K562 (cell line): Measurements from ENCODE around the gene CELA1. TPM values are rescaled to one million over a fixed set of nuclear protein-coding genes. Genes with fewer than 3 reads are reported as not detected.

Experiments
- CHD4 ChIP-seq: fragments of 200-600 bp; sonication (generic); IDR thresholded peaks from 3 replicates; pipeline ENCODE4 v1.6.1; 2012; ENCODE audit warnings: low read depth, mild to moderate bottlenecking, mixed read lengths, low read length, inconsistent platforms; ENCODE audit not compliant: insufficient read depth, insufficient replicate concordance, poor library complexity, severe bottlenecking
- E2F8 ChIP-seq: fragments of 450-650 bp; IDR thresholded peaks from 2 replicates; pipeline ENCODE4 v1.7.1; 2018; ENCODE audit warnings: mild to moderate bottlenecking, low read depth; ENCODE audit not compliant: partially characterized antibody
- ELK3 ChIP-seq: fragments of 450-650 bp; formaldehyde crosslinking; IDR thresholded peaks from 2 replicates; pipeline ENCODE4 v1.4.0; 2020; ENCODE audit warnings: mild to moderate bottlenecking
- ETV6 ChIP-seq, 3 experiments: fragments of 150-350 bp in 1 of 3; sonication (generic) in 1 of 3; formaldehyde crosslinking in 1 of 3; IDR thresholded peaks; 2 replicates each; pipeline versions ENCODE4 v1.6.1 to v1.8.0; 2014 to 2022; ENCODE audit warnings: borderline replicate concordance in 2 of 3, low read depth in 2 of 3, antibody characterized with exemption in 1 of 3, low read length in 1 of 3, mild to moderate bottlenecking in 1 of 3, missing genetic modification reagents in 1 of 3
- HES1 ChIP-seq: fragments of 450-650 bp; IDR thresholded peaks from 2 replicates; pipeline ENCODE4 v1.6.1; 2016; ENCODE audit warnings: low read depth, mild to moderate bottlenecking, moderate library complexity
- HMBOX1 ChIP-seq: sonication (generic); IDR thresholded peaks from 2 replicates; pipeline ENCODE4 v1.6.1; 2016
- IRF1 ChIP-seq: sonication (generic); formaldehyde crosslinking; IDR thresholded peaks from 2 replicates; pipeline ENCODE4 v1.8.0; 2022; ENCODE audit warnings: missing genetic modification reagents, mild to moderate bottlenecking, borderline replicate concordance
- KDM2B ChIP-seq: fragments of 250-450 bp; sonication (Bioruptor Pico); IDR thresholded peaks from 2 replicates; pipeline ENCODE4 v1.8.0; 2021; ENCODE audit warnings: mild to moderate bottlenecking, moderate library complexity
- MLX ChIP-seq, 2 experiments: fragments of 450-650 bp in 1 of 2; sonication (generic) in 1 of 2; formaldehyde crosslinking; conservative IDR thresholded peaks; 2 replicates each; pipeline versions ENCODE4 v1.4.0 to v1.8.1; 2020 to 2022; ENCODE audit warnings: mild to moderate bottlenecking in 1 of 2, missing genetic modification reagents in 1 of 2
- NCOR1 ChIP-seq: fragments of 450-650 bp; IDR thresholded peaks from 2 replicates; pipeline ENCODE4 v1.6.1; 2016; ENCODE audit warnings: mild to moderate bottlenecking, moderate library complexity
- NR2C1 ChIP-seq, 2 experiments: fragments of 450-650 bp; IDR thresholded peaks; 2 replicates each; pipeline ENCODE4 v1.6.1; 2017; ENCODE audit warnings: mild to moderate bottlenecking in 2 of 2, antibody characterized with exemption in 1 of 2, inconsistent platforms in 1 of 2, missing compliant biosample characterization in 1 of 2, missing genetic modification characterization in 1 of 2
- POU5F1 ChIP-seq: fragments of 150-350 bp; IDR thresholded peaks from 2 replicates; pipeline ENCODE4 v1.6.1; 2014; ENCODE audit warnings: borderline replicate concordance, low read length, low read depth, mild to moderate bottlenecking; ENCODE audit not compliant: partially characterized antibody
- SMARCA5 ChIP-seq: fragments of 450-650 bp; IDR thresholded peaks from 2 replicates; pipeline ENCODE4 v1.6.1; 2016
- TAF1 ChIP-seq: IDR thresholded peaks from 2 replicates; pipeline ENCODE4 v1.6.1; 2011; ENCODE audit warnings: mild to moderate bottlenecking, low read length, moderate library complexity; ENCODE audit not compliant: insufficient read depth, control insufficient read depth, severe bottlenecking; ENCODE audit errors: extremely low read depth
- TCF3 ChIP-seq: sonication (generic); formaldehyde crosslinking; IDR thresholded peaks from 2 replicates; pipeline ENCODE4 v1.4.0; 2020; ENCODE audit warnings: mild to moderate bottlenecking, missing genetic modification reagents
- THAP7 ChIP-seq: fragments of 250-450 bp; sonication (Bioruptor Pico); IDR thresholded peaks from 2 replicates; pipeline ENCODE4 v1.5.0; 2021
- ZNF274 ChIP-seq: IDR thresholded peaks from 2 replicates; pipeline ENCODE4 v1.6.1; 2011; ENCODE audit warnings: low read depth, mild to moderate bottlenecking, low read length, moderate library complexity, borderline replicate concordance
- ZSCAN29 ChIP-seq: fragments of 450-650 bp; IDR thresholded peaks from 2 replicates; pipeline ENCODE4 v1.6.1; 2017
- polyA plus RNA-seq, 8 experiments: library from polyadenylated mRNA; depleted of rRNA in 4 of 8; stranded (reverse) in 5 of 8; unstranded in 3 of 8; fragments of >200 nt; fragmentation: Nextera tagmentation in 2 of 8; fragmentation: Illumina TruSeq in 1 of 8; extraction: Ambion mirVana in 2 of 8; extraction: Trizol in 1 of 8; gene quantifications; 2 replicates each; pipeline versions ENCODE4 v1.2.1 to v1.2.3, GENCODE V29; 2011 to 2014; ENCODE audit warnings: inconsistent platforms in 1 of 8, missing spikeins in 1 of 8
- total RNA-seq, 7 experiments: library from RNA; depleted of rRNA in 6 of 7; stranded (reverse); fragments of >200 nt in 6 of 7; fragmentation: Illumina TruSeq in 2 of 7; extraction: Trizol in 2 of 7; gene quantifications; 2 replicates each; pipeline versions ENCODE4 v1.2.1 to v1.2.3, GENCODE V29; 2011 to 2021; ENCODE audit warnings: low replicate concordance in 1 of 7

The CELA1 gene
- total and polyA plus RNA-seq, 9 of the 15 experiments (the other 6 are each of a cell fraction or from before 2014, with no cell fraction given) = 0.06 to 0.27 (median 0.22) TPM; not detected in 6

GRCh38 chr12:51362747-51363342 is 16.4 kb upstream of the CELA1 start (continued):
- no peak for TF ChIP-seq NR2C1 (IDR thresholded peaks at IDR 0.05)
- no peak for TF ChIP-seq NR2C1 (tag; IDR thresholded peaks at IDR 0.05)
- no peak for TF ChIP-seq MLX (CRISPR knock-in tag; conservative IDR thresholded peaks at IDR 0.05)
- peak; percentile 90 for TF ChIP-seq TCF3
- no peak for TF ChIP-seq THAP7
- TF ChIP-seq KDM2B = no peak
- TF ChIP-seq POU5F1 = no peak
- TF ChIP-seq ETV6 (IDR thresholded peaks at IDR 0.05; ENCODE audit: borderline replicate concordance in 1 of 2, low read depth in 2 of 2, low read length in 1 of 2) = no peak
- TF ChIP-seq ETV6 (CRISPR knock-in tag; IDR thresholded peaks at IDR 0.05; ENCODE audit: borderline replicate concordance) = no peak
- no peak for TF ChIP-seq TAF1
- no peak for TF ChIP-seq SMARCA5
- no peak for TF ChIP-seq ELK3 (CRISPR knock-in tag)
- no peak for TF ChIP-seq ZNF274
- TF ChIP-seq CHD4 = no peak
- peak; percentile 80 for TF ChIP-seq NCOR1
- TF ChIP-seq IRF1 (CRISPR knock-in tag) = no peak
- TF ChIP-seq HMBOX1 = peak; percentile 63; the same call in 1 of the 2 replicates
- no peak for TF ChIP-seq E2F8
- no peak for TF ChIP-seq ZSCAN29
- TF ChIP-seq HES1 = 0 out of 2 replicates have a peak, but pooled peaks have one; percentile 17
